GM18858 (cell line): ENCODE measurements around the gene SLC35F4.

Experiments
- ATAC-seq: cut with Tn5 transposase; IDR thresholded peaks from one replicate; pipeline ENCODE4 v1.9.1; 2021; ENCODE audit not compliant: unreplicated experiment

The SLC35F4 gene

GRCh38 chr14:57549765-57550420 lies 316.0 kb downstream of the SLC35F4 start:
- ATAC-seq: no peak

GRCh38 chr14:57549016-57549564 lies 316.8 kb downstream of the SLC35F4 start:
- no peak for ATAC-seq

- no peak for ATAC-seq
These were observed 318.8 kb downstream of the SLC35F4 start for GRCh38 chr14:57547131-57547530.

GRCh38 chr14:57533214-57533613 lies 332.7 kb downstream of the SLC35F4 start:
- ATAC-seq: no peak

- ATAC-seq: no peak
These were observed 335.3 kb downstream of the SLC35F4 start for GRCh38 chr14:57530571-57530970.

GRCh38 chr14:57526942-57527341 lies 338.9 kb downstream of the SLC35F4 start:
- no peak for ATAC-seq

- no peak for ATAC-seq
These were observed 346.8 kb downstream of the SLC35F4 start for GRCh38 chr14:57519043-57519442.
